EH (cell line): ENCODE measurements around the gene SLX9.

Experiments
- DNase-seq: peaks from one replicate; pipeline ENCODE4 v3.0.0-alpha.2; 2015; ENCODE audit warnings: low read depth

Gene SLX9

GRCh38 chr21:44947930-44948331, 8.1 kb downstream of the SLX9 start:
- DNase-seq = no peak

- no peak for DNase-seq
Observed at GRCh38 chr21:44948426-44949120, 8.7 kb downstream of the SLX9 start.

- no peak for DNase-seq
Observed at GRCh38 chr21:44949161-44949778, 9.4 kb downstream of the SLX9 start.

DNA sequence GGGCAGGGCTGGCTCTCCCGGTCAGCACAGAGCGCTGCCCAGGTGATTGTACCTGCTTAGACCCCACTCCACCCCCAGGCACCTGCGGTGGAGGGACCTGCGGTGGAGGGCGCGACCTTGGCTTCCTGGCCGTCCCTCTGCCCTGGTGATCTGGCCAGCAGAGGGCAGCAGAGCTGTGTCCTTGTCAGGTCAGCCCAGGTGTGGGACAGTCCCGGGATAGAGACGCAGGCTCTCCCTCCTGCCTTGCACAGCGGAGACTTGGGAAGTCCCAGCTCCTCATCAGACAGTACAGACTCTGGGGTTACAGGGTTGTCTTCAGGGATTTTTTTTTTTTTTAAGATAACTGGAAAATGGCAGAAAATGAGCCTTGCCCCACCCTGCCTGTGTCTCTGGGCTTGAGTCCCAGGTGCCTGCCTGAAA, 10.0 kb downstream of the SLX9 start:
- peak; percentile 74 for DNase-seq

DNA sequence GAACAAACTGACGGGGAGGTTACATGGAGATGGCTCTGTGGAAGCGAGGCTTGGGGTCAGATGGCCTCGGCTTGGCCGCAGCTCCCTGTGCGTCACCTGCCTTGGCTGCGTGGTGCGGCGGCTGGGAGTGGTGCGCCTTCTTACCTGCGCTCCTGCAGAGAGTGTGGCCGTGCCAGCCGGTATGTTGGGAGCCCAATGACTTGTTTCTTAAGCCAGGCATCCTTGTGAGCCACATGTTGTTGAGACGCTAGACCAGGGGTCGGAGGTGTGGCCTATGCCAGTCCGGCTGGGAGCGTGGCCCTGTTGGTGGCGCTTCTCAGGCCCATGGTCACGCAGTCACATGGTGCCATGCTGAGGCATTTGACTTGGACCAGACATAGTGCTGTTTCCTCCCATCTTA, 10.5 kb downstream of the SLX9 start:
- DNase-seq = no peak

DNA sequence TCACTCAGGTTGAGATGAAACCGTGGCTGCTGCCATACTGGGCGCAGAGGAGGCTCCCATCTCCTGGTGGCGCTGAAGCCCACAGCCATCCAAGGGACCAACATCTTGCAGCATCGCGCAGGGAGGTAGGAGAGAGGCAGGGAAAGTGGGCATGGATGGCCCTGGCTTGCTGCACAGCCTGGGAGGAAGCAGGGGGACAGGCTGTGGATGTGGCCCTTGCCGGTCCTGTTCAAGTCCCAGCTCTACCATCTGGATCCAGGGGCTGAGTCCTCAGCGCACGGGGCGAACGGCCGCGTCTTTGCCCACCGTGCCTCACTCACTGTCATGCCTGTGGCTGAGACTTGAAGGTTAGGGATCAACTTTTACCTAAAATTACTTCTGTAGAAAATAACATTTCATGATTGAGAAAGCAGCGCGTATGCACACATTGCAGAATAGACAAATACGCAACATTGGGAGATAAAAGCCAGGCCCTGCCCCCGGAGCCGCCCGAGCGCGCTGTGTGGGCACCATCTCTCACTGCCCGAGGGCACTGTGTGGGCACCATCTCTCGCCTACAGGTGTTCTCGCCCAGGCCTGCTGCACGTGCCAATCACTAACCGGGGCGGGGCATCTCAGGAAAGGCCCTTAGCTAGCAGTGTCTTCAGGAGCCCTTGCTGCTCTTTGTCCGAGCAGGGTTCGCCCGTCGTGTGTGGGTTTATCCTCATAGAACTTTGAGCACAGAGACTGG, 11.5 kb downstream of the SLX9 start:
- no peak for DNase-seq

GRCh38 chr21:44952116-44952928, 12.5 kb downstream of the SLX9 start:
- DNase-seq = no peak

- DNase-seq = no peak
Observed at GRCh38 chr21:44952929-44953627, 13.2 kb downstream of the SLX9 start.

- DNase-seq = no peak
Observed at GRCh38 chr21:44953628-44954021, 13.8 kb downstream of the SLX9 start.

- DNase-seq = no peak
Observed at GRCh38 chr21:44954281-44954771, 14.5 kb downstream of the SLX9 start.

DNA sequence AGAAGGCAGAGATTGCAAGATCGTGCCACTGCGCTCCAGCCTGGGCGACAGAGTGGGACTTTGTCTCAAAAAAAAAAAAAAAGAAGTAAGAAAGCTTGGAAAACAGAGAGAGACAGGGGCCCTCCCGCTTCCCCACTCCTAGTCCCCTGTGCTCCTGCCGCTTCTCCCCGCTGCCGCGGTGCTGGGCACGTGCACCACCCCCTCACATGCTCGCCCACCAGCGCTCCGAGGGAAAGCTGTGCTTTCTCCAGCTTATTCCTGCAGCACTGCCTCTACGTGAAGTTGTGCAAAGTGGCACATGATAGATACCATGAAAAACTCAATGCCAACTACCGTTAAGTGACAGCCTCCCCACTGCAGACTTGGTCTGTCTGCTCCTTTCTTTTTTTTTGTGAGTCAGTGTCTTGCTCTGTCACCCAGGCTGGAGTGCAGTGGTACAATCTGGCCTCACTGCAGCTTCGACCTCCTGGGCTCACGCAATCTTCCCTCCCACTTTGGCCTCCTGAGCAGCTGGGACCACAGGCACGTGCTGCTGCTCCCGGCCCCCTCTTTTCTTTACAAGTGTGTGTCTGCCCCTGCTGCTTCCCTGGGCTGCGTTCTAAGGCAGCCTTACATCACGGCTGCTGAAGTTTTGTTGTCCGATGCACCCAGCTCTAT, 15.4 kb downstream of the SLX9 start:
- DNase-seq = no peak

GRCh38 chr21:44955798-44956175, 16.0 kb downstream of the SLX9 start:
- DNase-seq = no peak

DNA sequence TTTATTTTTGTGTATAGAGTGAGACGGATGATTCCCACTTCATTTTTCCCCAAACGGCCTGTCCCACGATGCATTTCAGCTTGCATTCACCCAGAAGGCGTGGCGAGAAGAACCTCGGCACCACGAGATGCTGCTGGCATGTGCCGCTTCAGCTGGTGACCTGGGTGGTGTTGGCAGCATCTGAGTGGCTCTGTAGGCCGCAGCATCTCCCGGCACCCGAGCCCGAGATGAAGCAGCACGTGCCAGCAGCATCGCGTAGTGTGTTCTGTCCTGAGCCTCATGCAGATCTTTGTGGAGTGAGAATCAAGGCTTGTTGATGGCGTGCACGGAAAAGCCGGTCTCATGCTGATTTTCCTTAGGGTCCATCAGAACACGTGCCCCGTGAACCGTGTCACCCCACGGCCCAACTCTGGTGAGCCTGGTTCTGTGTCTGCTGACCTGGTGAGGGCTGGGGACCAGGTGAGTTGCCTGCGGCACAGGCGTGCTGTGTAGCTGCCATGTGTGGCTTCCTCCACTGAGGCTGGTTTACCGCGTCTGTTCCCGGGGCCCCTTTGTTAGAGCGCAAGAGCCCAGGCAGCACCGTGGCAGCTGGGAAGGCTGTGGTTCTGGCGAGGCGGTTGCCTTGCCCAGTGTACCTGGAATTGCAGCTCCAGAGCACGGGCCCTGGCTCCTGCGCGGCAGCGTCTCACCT, 16.7 kb downstream of the SLX9 start:
- DNase-seq = no peak

- DNase-seq = no peak
Observed at GRCh38 chr21:44957047-44957831, 17.4 kb downstream of the SLX9 start.

- no peak for DNase-seq
Observed at GRCh38 chr21:44957901-44958451, 18.1 kb downstream of the SLX9 start.

- peak; percentile 68 for DNase-seq
Observed at GRCh38 chr21:44958471-44959191, 18.8 kb downstream of the SLX9 start.

DNA sequence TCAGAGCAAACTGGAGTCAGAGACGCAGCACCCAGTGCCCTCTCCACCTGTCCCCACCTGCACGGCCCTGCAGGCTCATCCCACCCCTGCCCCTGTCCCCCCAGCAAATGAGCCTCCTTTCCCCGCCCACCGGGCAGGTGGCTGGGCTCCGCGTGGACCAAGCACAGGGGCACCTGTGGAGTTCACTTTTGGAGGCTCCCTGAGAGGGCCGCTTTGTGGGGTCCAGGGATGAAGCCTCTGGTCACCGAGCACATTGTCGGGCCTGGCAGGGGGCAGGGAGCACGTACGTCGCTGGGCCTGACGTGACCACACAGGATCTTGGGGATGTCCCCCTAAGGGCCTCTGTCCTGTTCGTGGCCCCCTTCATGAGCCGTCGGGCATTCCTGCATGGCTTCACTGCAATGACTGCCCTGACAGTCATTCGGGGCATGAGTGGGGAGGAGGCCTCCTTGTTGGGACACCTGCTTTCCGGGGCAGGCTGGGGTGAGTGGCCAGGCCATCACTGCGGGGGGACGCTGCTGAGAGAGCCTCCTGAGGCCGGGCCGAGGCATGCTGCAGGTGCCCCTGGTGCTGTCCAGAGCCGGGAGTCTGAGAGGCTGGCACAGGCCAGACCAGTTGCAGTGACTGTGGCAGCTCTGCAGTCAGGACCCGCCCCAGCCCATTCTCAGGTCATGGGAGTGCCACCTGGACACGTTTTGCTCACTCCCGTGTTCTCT, 19.7 kb downstream of the SLX9 start:
- no peak for DNase-seq
